ENCODE measurements around the gene TRIM47.
"Not testable (repeated sequence)": the region's sequence is repeated elsewhere in the genome, so short reads cannot be mapped to it uniquely, and the experiment has no call there.

DNA sequence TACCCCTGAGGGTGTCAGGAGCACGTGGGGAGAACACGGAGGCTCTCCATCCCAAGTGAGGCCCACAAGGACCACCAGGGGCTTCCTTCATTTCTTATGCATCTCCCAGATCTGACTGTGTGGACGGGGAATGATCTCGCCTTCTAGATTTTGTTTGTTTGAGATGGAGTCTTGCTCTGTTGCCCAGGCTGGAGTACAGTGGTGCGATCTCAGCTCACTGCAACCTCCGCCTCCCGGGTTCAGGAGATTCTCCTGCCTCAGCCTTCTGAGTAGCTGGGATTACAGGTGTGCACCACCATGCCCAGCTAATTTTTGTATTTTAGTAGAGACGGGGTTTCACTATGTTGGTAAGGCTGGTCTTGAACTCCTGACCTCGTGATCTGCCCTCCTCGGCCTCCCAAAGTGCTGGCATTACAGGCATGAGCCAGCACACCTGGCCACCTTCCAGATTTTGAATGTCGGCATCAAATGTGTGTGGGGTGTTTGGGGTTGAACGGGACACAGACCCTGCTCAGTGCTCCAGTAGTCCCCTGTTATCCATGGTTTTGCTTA is 9.6 kb downstream of the TRIM47 start:
- TF ChIP-seq, protein P1, sequence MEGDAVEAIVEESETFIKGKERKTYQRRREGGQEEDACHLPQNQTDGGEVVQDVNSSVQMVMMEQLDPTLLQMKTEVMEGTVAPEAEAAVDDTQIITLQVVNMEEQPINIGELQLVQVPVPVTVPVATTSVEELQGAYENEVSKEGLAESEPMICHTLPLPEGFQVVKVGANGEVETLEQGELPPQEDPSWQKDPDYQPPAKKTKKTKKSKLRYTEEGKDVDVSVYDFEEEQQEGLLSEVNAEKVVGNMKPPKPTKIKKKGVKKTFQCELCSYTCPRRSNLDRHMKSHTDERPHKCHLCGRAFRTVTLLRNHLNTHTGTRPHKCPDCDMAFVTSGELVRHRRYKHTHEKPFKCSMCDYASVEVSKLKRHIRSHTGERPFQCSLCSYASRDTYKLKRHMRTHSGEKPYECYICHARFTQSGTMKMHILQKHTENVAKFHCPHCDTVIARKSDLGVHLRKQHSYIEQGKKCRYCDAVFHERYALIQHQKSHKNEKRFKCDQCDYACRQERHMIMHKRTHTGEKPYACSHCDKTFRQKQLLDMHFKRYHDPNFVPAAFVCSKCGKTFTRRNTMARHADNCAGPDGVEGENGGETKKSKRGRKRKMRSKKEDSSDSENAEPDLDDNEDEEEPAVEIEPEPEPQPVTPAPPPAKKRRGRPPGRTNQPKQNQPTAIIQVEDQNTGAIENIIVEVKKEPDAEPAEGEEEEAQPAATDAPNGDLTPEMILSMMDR (conservative IDR thresholded peaks at IDR 0.05; ENCODE audit: low read length): not testable (repeated sequence)
- not testable (repeated sequence) for TF ChIP-seq EZH2phosphoT487 (IDR thresholded peaks at IDR 0.05; ENCODE audit: borderline replicate concordance, low read depth, low read length)
